DMS153 treated with DMSO at 0.1 percent for 48 hours (cell line): ENCODE results near the gene AJM1.

Experiments
- DNase-seq: peaks from one replicate; lab custom pipeline; 2025; ENCODE audit not compliant: unreplicated experiment; lab: John Stamatoyannopoulos, UW

AJM1 gene

DNA sequence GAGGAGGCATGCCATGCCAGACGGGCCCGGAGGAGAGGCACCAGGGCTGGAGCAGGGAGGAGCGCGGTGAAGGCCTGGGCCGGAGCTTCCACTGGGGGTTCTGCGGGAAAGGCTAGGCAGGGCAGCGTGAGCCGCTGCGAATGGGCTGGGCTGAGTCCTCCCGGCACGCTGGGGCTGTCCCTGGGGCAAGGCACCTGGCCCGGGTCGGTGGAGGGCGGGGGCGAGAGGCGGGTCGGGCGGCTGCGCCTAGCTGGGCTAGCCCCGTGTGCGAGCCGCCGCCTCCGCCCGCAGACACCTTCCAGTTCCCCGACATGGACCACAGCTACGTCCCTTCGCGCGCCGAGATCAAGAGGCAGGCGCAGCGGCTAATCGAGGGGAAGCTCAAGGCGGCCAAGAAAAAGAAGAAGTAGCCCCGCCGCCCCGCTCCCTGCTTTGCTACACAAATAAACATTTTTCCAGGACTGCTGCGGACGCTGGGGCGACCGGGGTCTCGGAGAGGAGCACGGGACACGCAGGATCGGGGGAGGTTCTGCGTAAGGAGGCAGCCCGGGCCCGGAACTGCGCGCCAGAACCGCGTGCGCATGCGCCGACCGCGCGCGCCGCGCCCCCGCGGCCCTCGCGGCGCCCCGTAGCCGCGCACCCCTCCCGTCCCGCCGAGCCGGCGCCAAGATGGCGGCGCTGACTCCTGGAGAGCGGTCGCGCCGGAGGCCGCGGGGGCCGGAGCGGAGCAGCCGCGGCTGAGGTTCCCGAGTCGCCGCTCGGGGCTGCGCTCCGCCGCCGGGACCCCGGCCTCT lies 34.8 kb upstream of the AJM1 start, which contains the start of gene RABL6:
RABL6 (plus strand) TSS at position 668 of the 794 bp plus-strand sequence. CDS start 249 bp downstream, outside the sequence.
- peak; percentile 54 for DNase-seq

DNA sequence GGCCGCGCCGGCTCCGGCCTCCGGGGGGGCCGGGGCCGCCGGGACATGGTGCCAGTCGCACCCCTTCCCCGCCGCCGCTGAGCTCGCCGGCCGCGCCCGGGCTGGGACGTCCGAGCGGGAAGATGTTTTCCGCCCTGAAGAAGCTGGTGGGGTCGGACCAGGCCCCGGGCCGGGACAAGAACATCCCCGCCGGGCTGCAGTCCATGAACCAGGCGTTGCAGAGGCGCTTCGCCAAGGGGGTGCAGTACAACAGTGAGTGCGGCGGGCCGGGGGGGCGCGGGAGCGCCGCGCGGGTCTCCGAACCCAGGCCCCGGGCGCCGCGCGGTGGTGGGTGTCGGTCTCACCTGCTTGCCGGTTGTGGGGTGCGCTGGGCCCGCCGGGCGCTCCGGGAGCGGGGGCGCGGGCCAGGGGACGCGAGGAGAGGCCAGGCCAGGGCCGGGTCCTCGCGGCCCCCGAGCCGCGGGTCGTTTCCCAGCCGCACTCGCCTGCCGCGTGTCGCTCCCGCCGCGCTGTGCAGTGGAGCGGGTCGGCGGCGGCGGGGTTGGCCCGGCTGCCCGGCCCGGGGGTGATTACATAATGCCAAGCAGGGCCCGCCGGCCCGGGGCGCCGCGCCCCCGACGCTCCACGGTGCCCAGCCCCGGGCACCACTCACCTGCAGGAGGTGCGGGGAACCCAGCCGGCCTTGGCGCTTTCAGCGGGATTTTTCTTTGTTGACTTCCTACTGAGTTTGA lies 34.0 kb upstream of the AJM1 start:
- no peak for DNase-seq

DNA sequence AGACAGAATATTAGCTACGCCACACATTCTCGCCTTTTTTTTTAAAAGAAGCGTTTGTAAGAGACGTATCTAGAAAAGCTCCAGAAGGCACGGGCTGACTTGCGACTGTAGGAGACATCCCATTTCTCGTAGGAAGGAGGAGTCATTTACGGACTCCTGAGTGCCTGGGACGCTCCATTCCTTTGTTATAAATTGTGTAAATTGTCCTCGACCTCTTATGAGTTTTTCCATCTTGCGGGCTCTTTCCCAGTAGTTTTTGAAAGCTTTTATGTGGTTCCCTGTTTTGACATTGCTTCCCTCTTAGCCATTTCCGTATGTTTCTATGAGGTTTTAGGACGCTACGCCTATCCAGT lies 33.5 kb upstream of the AJM1 start:
- no peak for DNase-seq

DNA sequence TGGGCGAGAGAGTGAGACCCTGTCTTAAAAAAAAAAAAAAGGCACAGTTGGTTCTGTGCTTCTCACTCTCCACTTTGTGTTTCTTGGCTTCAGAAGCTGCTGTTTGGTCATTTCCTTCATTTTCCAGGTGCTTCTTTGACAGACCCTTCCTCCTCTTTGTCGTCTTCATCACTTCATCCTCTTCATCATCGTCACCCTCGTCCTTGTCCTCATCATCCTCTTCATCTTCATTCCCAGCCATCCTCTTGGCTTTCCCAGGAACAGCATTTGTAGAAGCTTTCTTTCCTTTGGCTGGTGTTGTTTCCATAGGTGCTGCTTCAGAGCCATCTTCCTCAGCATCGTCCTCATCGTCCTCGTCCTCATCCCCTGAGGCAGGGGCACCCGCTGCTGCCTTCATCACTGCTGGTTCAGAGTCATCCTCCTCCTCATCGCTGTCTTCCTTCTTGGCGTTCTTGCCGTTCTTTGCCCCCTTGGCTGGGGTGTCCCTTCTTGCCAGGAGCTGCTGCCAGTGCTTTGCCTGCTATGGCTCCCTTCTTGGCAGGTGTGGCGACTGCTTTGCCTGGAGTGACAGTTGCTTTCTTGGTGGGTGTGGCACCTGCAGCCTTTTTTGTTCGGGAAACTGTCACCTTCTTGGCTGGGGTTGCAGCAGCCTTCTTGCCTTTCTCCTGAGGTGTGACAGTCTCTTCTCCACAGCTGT lies 27.4 kb upstream of the AJM1 start:
- no peak for DNase-seq

DNA sequence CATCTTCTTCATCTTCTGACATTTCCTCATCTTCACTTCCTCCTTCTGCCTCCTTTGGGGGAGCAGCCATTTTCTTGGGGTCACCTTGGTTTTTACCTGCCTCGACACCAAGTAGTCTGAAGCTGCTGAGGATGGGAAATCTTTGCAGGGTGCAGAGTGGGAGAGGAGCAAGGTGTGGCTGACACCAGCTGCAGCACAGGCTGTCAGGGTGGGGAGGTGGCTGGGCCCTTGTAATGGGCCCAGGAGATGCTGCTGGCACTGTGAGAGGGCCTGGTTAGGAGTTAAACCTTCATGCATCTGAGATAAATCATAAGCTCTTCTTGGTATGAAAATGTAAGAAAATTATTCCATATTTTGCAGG lies 26.9 kb upstream of the AJM1 start:
- DNase-seq = no peak

DNA sequence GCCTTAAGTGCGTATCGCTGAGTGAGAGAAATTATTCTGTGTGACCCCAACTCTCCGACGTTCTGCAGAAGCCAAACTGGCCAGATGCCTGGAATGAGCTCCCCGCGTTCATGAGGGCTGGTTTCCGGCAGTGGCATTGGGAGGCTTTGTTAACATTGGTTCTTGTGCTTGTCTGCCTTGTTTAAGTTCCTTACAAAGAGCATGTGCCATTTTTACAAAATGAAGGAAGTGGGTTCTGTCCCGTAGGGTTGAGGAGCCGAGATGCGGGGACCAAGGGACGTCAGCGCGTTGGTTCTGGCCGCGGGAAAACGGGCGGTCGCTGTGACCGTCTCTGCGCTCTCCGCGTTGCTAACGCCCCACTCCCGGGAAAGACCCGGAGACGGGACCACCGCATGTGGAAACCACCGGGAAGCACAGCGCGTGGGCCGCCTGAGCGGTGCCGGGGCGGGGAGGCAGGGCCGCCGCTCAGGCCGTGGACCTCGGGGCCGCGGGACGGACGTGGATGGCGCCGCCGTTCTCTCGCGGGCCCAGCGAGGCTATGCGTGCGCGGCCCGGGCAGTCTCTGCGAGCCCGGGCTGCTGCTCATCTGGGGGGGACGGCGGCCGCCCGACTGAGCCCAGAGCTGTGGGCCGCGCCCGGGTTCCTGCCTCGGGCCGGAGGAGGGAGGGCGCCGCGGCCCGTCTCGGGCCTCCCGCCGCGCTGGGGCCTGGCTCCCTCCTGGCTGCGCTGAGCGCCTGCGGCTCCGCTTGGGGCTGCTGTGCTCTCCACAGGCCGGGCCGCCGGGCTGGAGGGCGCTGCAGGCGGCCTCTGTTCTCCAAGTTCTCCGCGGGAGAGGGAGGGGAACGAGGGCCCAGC lies 21.1 kb upstream of the AJM1 start:
- DNase-seq = no peak

DNA sequence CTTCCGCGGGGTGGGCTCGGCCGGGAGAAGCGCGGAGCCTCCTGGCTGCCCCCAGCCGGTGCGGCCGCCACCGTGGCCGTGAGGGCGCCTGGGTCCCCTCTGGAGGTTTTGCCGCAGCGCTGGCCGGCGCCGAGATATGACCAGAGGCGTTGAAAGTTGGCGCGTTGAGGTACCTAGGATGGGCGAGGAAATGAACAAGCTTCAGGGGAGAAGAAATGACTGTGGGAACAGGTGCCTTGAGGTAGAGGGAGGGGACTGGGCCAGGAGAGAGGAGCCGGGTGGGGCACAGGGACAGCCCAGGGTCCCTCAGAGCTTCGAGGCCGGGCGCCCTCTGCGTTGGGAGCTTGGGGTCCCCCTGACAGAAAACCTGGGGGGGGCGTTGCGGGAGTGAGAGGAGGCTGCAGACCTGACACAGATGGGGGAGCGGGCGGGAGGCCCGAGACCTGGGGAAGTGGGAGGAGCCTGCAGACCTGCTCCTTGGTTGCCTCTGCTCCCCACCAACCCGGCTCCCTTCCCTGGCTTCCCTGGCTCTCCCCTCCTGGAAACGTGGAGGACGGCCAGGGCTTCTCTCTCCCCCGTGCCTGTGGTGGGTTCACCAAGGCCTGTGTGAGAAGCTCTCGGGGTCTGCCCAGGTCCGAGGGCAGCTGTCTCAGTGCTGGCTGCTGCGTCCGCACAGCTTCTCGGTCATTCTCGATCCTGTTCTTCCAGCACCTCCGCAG lies 20.3 kb upstream of the AJM1 start:
- DNase-seq = no peak

DNA sequence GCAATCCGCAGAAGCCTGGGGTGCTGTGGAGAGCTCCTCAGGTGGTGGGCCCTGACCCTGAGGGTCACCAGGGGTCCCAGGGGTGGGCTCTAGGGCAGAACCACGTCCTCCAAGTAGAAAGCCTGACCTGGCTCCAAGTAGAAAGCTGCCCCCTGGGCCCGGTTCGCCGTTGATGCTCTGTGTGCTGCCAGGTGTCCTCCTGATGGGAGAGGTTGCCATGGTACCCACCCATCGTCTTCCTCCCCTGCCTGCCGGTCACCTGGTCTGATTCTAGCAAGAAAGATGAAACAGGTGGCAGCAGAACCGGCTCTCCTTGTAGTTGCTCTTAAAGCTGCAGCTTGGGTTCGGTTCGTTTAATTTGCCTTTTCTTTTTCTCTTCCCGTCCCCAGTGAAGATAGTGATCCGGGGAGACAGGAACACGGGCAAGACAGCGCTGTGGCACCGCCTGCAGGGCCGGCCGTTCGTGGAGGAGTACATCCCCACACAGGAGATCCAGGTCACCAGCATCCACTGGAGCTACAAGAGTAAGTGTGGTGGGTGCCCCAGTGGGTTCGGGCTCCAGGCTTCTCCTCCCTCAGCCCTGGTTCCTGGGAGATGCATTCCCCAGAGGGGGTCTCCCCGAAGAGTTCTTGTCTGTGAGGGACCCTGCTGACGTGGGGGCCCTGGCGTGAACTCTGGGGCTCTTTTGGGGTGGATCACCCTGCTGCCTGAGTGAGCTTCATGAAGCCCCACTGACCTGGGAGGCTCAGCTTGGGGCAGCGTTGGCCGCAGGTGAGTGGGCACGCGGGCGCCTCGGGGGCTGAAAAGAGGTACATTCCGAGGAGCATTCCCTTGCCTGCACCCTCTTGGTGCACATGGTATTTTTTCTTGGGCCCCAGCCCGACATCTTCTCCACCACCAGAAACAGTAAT lies 18.9 kb upstream of the AJM1 start:
- DNase-seq = no peak

DNA sequence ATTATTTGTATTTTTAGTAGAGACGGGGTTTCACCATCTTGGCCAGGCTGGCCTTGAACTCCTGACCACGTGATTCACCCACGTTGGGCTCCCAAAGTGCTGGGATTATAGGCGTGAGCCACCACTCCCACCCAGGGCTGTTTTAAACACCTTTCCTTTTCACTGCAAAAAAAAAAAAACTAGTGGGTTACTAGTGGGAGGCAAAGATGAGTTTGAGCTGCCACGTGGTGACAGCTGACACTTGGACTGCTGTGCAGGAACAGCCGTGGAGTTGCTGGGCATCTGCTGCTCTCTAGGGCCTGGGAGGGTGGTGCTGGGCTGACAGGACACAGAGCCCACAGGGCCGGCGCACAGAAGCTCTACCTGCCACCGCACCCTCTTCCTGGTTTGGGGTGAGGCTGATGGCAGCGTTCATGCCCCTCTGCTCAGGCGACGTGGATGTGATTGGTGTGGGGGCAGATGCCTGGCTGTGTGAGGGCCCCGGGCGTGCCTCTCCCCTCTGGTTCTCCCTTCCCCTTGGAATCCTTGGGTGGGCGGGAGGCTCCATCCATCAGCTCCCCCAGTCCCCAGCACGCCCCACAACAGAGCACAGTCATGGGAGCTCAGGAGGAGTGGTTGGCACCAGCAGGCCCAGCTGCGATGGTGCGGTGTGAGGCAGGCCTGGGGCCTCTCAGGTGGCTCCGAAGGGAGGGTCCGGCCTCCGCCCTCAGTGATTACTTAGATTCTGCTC lies 17.6 kb upstream of the AJM1 start:
- DNase-seq = no peak

DNA sequence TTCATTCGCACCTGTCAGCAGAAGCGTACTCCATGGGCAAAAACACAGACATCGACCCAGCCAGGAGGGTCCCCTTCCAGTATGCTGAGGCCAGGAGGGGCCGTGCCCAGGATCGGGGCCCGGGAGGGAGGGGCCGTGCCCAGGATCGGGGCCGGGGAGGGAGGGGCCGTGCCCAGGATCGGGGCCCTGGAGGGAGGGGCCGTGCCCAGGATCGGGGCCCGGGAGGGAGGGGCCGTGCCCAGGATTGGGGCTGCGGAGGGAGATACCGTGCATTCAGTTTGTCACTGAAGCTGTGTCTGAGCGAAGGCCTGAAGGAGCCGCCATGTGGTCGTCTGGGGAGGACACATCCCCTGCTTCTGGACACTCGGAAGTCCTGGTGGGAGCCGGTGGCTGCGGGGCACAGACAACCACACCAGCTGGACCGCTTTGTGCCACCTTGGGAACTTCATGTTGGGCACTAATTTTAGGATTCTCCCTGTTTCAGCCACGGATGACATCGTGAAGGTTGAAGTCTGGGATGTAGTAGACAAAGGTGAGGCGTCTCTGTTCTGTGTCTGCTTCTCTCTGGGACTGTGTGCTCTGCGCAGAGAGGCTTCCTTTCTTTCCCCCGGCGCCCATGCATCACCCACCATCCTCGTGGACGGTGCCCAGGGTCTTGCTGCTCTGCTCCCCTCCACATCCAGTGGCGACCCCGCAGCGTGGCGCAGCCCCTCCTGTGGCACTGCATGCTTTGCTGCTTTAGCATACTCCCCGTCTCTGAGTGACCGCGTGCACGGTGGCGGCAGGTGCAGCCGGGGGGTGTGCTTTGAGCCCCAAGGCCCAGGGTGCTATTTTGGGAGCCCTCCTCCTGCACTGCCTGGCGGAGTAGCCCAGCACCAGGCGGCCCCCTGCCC lies 16.7 kb upstream of the AJM1 start:
- DNase-seq = no peak

DNA sequence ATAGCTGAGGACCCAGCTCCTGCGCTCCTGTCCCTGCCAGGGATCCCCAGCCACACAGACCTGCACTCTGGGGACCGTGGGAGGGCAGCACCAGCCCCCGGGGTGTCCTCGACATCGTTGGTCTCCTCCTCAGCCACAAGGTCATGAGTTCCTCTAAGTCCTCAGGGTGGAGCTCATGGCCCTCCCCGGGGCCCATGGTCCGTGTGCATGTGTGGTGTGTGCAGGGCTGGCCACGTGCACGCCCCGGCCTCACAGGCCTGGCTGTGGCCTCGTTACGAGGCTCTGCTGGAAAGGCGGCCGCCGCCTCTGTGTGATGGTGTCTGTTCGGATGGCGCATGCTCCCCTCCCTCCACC lies 16.1 kb upstream of the AJM1 start:
- DNase-seq = no peak

DNA sequence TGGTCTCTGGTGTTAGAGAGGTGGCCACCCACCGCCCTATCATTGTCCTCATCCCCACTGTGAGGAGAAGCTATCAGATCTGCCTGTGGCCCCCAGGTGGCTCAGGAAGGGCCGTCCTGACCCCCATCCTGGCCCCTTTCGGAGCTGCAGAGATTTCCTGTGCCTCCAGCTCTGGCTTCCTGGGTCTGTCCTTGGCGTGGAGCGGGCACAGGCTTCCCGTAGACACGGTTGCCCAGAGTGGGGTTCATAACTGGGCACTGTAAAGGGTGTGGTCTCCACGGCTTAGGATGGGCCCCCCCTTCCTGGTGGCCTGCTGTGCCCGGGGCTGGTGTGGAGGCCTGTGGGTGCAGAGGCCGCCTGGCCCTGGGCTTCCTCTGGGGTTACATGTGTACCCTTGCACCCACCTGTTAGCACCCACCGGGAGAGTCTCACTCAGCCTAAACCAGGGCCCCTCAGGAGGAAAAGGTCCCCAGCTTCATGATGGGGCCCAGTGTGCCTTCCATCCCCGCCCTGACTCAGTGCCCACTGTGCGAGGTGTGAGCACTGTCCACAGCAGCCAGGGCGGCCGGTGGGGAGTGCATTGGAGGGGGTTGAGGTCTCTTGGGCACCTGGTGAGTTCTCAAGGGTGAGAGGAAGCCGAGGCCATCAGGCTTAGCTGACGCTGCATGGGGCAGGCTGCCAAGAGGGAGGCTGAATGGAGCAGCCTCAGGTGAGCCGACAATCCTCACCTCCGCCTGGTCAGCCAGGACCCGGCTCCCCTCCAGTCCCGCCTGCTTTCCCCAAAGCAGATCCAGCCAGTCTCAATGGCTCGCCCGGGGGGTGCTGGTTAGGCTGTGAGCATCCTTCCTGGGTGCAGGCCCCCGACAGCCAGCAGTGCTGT lies 15.3 kb upstream of the AJM1 start:
- no peak for DNase-seq

DNA sequence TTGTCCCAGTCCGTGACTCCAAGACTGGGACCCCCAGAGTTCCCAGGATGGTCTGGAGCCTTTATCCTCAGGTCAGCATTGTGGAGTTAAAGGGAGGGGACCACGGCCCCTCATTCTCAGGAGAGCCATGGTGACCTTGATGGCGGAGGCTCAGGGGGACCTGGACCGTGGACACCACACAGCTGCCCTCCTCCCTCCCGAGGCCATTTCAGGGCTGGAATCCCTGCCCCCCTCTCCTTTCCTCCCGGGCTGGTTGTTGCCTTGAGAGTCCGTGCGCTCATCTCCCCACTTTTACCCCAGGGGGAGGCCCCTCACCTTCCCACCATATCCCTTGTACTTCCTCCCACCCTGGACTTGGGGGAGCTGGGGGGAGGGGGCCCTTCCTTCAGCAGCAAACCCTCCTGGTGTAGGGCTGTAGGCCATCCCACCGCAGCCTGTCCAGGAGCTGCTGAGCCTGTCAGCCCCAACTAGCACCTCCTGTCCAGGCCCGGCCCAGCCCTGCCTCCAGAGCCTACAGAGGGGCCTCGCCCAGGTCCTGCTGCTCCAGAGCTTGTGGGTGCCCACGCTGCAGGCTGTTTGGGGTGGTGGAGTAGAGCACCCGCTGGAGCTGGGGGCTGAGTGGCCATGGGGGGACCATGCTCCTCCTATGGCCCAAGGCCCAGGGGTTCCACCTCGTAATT lies 14.3 kb upstream of the AJM1 start:
- DNase-seq = no peak

DNA sequence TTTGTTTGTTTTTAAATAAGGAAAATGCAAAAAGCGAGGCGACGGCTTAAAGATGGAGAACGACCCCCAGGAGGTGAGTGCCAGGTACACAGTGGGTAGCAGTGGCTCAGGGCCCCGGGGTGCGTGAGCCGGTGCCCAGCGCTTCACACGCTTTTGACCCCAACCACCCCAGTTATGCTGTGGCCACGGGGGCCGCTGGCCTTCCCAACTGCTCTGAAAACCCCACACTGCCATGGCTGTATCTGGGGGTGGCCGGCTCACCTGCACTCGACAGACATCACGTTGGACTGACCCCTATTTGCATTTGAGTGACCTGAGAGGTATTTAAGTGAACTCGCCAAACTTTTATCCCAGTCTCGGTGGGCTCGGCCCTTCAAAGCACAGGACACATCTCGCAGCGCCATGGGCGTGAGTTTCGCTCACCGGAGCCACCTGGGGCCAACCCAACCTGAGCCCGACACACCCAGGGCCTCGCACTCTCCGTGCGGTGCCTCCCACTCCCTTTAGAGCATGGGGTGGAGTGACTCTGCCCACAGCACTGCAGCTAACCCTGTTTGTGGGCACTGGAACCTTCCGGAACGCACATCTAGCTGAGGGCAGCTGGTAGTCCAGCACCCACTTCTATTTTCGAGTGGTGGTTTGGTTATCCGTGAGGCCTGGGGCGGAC lies 13.7 kb upstream of the AJM1 start:
- no peak for DNase-seq

DNA sequence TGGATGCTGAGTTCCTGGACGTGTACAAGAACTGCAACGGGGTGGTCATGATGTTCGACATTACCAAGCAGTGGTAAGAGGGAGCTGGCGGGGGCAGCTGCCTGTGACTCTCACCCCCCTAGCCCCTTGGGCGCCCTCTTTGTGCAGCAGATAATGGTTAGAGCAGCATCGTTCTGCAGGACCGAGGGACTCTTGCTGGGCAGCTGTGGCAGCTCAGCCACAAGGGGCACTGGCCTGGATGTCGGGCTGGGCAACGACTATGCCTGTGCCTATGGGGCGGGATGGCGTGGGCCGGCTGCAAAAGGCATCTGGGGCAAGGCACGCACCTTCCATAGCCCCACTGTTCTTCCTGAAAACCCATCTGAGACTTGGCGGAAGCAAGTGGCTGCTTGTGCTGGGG lies 12.9 kb upstream of the AJM1 start:
- no peak for DNase-seq
